HepG2 (cell line): ENCODE results near the gene UQCRC1. TPM values are rescaled to one million over a fixed set of nuclear protein-coding genes. Genes with fewer than 3 reads are reported as not detected.

ENCODE experiments used
- ATAC-seq: fragments of 200-7000 bp; cut with Tn5 transposase; 3 replicates; pipeline ENCODE4 v1.9.1; 2020; ENCODE audit warnings: mild to moderate bottlenecking, moderate library complexity
- BruUV-seq: library from RNA; stranded (reverse); fragments of 400-500 nt; replicated peaks from 2 replicates; lab custom pipeline; 2021; lab: Mats Ljungman, UMichigan
- CTCF ChIA-PET: fragments of 300-600 bp; formaldehyde crosslinking; extraction: SDS; loops from one replicate; lab custom pipeline; 2021; ENCODE audit warnings: low total read pairs, inconsistent platforms, low intra/inter-chr PET ratio; lab: Yijun Ruan, JAX
- POLR2A ChIA-PET: fragments of 350-600 bp; sonication (Branson Sonifier 250); formaldehyde crosslinking; loops from one replicate; lab custom pipeline; 2020; ENCODE audit warnings: antibody characterized with exemption, inconsistent platforms; lab: Yijun Ruan, JAX
- DNase-seq: peaks from one replicate; pipeline ENCODE4 v3.0.0-alpha.2; 2015; ENCODE audit warnings: low spot score
- FAIRE-seq: peaks from 3 replicates; lab custom pipeline; 2011; peaks lifted over from hg19 to GRCh38; lab: Jason Lieb, UNC
- H2AFZ ChIP-seq: one replicate; pipeline ENCODE4 v1.6.1; 2011; ENCODE audit warnings: low read length, inconsistent platforms
- H3K27ac ChIP-seq: fragments of 300-600 bp; 3 replicates; pipeline ENCODE4 v1.8.0; 2011; ENCODE audit warnings: mixed run types, mild to moderate bottlenecking, mixed read lengths, low read length, inconsistent platforms; ENCODE audit not compliant: insufficient read depth; ENCODE audit errors: extremely low read length
- H3K27me3 ChIP-seq, 2 experiments: fragments of 200-600 bp in 1 of 2; 2 replicates in 1 of 2; 3 replicates in 1 of 2; pipeline versions ENCODE4 v1.6.0 to v1.8.0; 2011; ENCODE audit warnings: low read length in 2 of 2, mild to moderate bottlenecking in 2 of 2, moderate library complexity in 2 of 2, inconsistent platforms in 1 of 2; ENCODE audit not compliant: insufficient read depth in 2 of 2, control insufficient read depth in 1 of 2
- H3K36me3 ChIP-seq, 2 experiments: fragments of 200-600 bp in 1 of 2; replicated peaks in 1 of 2; 2 replicates in 1 of 2; 3 replicates in 1 of 2; pipeline versions ENCODE4 v1.5.1 to v1.8.0; 2011; ENCODE audit warnings: low read length in 2 of 2, inconsistent platforms in 1 of 2; ENCODE audit not compliant: insufficient read depth in 2 of 2, control insufficient read depth in 1 of 2
- H3K4me1 ChIP-seq: 2 replicates; pipeline ENCODE4 v1.5.1; 2012; ENCODE audit warnings: low read length, inconsistent platforms; ENCODE audit not compliant: insufficient read depth
- H3K4me2 ChIP-seq: 2 replicates; pipeline ENCODE4 v1.6.0; 2011; ENCODE audit warnings: low read depth, low read length, inconsistent platforms
- H3K4me3 ChIP-seq, 3 experiments: fragments of 200-600 bp in 1 of 3; sonication (generic), shearing (Covaris generic) in 1 of 3; replicated peaks in 1 of 3; 2 replicates each; pipeline ENCODE4 v1.5.1; 2011 to 2016; ENCODE audit warnings: low read length in 3 of 3, inconsistent platforms in 2 of 3, low read depth in 2 of 3, mild to moderate bottlenecking in 2 of 3, control low read depth in 1 of 3, mixed read lengths in 1 of 3; ENCODE audit not compliant: insufficient read depth in 1 of 3
- H3K79me2 ChIP-seq: one replicate; pipeline ENCODE4 v1.6.1; 2011; ENCODE audit warnings: low read length, inconsistent platforms; ENCODE audit not compliant: insufficient read depth
- H3K9ac ChIP-seq: 2 replicates; pipeline ENCODE4 v1.6.0; 2011; ENCODE audit warnings: mild to moderate bottlenecking, low read depth, low read length, inconsistent platforms; ENCODE audit not compliant: insufficient read depth
- H3K9me3 ChIP-seq: 2 replicates; pipeline ENCODE4 v1.5.1; 2012; ENCODE audit warnings: mild to moderate bottlenecking, low read length
- H4K20me1 ChIP-seq: 2 replicates; pipeline ENCODE4 v1.6.0; 2011; ENCODE audit warnings: inconsistent platforms, mild to moderate bottlenecking, low read length, moderate library complexity; ENCODE audit not compliant: insufficient read depth
- KDM5B ChIP-seq: sonication (generic); formaldehyde crosslinking; IDR thresholded peaks from 2 replicates; pipeline ENCODE4 v1.4.0; 2020; ENCODE audit warnings: missing genetic modification reagents, mild to moderate bottlenecking, borderline replicate concordance
- SAP130 ChIP-seq: IDR thresholded peaks from 2 replicates; pipeline ENCODE4 v1.6.1; 2016; ENCODE audit warnings: low read depth
- STAG1 ChIP-seq: sonication (generic); formaldehyde crosslinking; IDR thresholded peaks from 2 replicates; pipeline ENCODE4 v1.4.0; 2020; ENCODE audit warnings: missing genetic modification reagents
- ZNF317 ChIP-seq: sonication (generic); formaldehyde crosslinking; IDR thresholded peaks from 2 replicates; pipeline ENCODE4 v1.5.0; 2020; ENCODE audit warnings: mild to moderate bottlenecking, missing genetic modification reagents
- ZNF547 ChIP-seq: sonication (generic); formaldehyde crosslinking; IDR thresholded peaks from 2 replicates; pipeline ENCODE4 v1.5.1; 2020; ENCODE audit warnings: mild to moderate bottlenecking, missing genetic modification reagents
- ZNF572 ChIP-seq: sonication (generic); formaldehyde crosslinking; IDR thresholded peaks from 2 replicates; pipeline ENCODE4 v1.5.1; 2020; ENCODE audit warnings: mild to moderate bottlenecking, missing genetic modification reagents
- WGBS: methylation state at CpG from one replicate; pipeline ENCODE4 v1.1.6; 2017; ENCODE audit warnings: low lambda C conversion rate; 5-methylcytosine and 5-hydroxymethylcytosine counted together
- in situ Hi-C: cut with HindIII; loops from 2 replicates; pipeline ENCODE4 v1.10.0; 2017; ENCODE audit warnings: low pct_unique_long_range_greater_than_20kb; ENCODE audit not compliant: extremely low pct_ligation_motif_present
- intact Hi-C: fragments of 100-400 bp; cut with micrococcal nuclease; formaldehyde crosslinking; loops from one replicate; pipeline ENCODE4 v1.10.0; 2022; ENCODE audit not compliant: unreplicated experiment
- polyA plus RNA-seq, 8 experiments: library from polyadenylated mRNA; depleted of rRNA in 3 of 8; stranded (reverse) in 7 of 8; unstranded in 1 of 8; fragments of >200 nt; fragmentation: Illumina TruSeq in 4 of 8; extraction: Trizol in 4 of 8; gene quantifications; 2 replicates each; pipeline versions ENCODE4 v1.2.1 to v1.2.3, GENCODE V29; 2011 to 2016; ENCODE audit warnings: low read depth in 4 of 8, missing spikeins in 1 of 8, mixed read lengths in 1 of 8; ENCODE audit not compliant: insufficient read depth in 1 of 8
- total RNA-seq, 5 experiments: library from RNA; depleted of rRNA; stranded (reverse); fragments of >200 nt; fragmentation: Illumina TruSeq; extraction: Trizol; gene quantifications; 2 replicates each; pipeline ENCODE4 v1.2.3, GENCODE V29; 2016; ENCODE audit warnings: low read depth in 1 of 5
- TF ChIP-seq, protein P1 (sequence below): sonication (generic); formaldehyde crosslinking; IDR thresholded peaks from 2 replicates; pipeline ENCODE4 v1.4.0; 2020; ENCODE audit warnings: missing genetic modification reagents
- TF ChIP-seq, protein P2 (sequence below): sonication (generic); formaldehyde crosslinking; IDR thresholded peaks from 2 replicates; pipeline ENCODE4 v1.4.0; 2020; ENCODE audit warnings: missing genetic modification reagents
- TF ChIP-seq, protein P3 (sequence below): sonication (generic); formaldehyde crosslinking; IDR thresholded peaks from 2 replicates; pipeline ENCODE4 v1.4.0; 2020; ENCODE audit warnings: missing genetic modification reagents, low read depth, mild to moderate bottlenecking, borderline replicate concordance

UQCRC1 gene
- total and polyA plus RNA-seq, 2 of the 13 experiments (the other 11 are each of a cell fraction or from before 2014, with no cell fraction given) = 316 to 680 TPM

DNA sequence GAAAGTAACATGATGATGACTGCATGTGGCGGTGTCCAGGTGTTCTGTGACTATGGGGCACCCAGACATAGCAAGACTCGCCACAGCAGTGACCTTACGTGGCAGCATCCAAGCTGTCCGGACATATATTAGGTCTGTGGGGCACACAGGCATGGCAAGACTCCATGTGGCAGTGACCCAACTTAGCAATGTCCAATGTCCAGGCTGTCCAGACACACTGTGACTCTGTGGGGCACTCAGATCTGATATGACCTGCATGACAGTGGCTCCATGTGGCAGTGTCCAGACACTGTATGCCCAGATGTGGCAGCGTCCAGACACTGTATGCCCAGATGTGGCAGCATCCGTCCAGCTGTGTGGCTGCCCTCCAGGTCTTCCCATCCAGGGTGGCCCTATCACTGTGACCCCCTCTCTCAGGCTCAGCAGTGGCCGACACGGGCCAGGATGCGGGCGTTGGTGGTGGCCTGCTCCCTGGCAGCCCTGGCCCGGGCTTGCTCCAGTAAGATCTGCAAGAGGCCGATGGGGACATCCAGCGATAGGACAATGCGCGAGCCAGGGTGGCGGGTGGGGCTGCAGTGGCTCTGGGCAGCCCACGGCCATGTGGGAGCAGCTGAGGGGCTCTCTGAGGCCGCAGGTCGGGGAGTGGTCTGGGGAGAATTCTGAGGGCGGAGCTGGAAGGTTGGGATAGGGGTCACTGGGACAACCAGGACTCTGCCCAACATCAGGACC lies 46.9 kb downstream of the UQCRC1 start:
- 85% methylated on average over 16 of the region's 20 CpGs for WGBS
- ATAC-seq (no peak), DNase-seq (no peak), FAIRE-seq (no peak)
- intact Hi-C loops (no loop called here), in situ Hi-C loops (no loop called here)
- H3K27ac ChIP-seq = no peak overlapping the region
- no peaks in the 10 kb centered on the region; a peak in 1 of 5 replicates for H3K27me3 ChIP-seq
- H4K20me1 ChIP-seq = no peaks in the 10 kb centered on the region
- no peak overlapping the region for H2AFZ ChIP-seq
- CTCF ChIA-PET = no interaction called here
- TF ChIP-seq STAG1 (CRISPR knock-in tag) = no peak
- TF ChIP-seq, protein P1, sequence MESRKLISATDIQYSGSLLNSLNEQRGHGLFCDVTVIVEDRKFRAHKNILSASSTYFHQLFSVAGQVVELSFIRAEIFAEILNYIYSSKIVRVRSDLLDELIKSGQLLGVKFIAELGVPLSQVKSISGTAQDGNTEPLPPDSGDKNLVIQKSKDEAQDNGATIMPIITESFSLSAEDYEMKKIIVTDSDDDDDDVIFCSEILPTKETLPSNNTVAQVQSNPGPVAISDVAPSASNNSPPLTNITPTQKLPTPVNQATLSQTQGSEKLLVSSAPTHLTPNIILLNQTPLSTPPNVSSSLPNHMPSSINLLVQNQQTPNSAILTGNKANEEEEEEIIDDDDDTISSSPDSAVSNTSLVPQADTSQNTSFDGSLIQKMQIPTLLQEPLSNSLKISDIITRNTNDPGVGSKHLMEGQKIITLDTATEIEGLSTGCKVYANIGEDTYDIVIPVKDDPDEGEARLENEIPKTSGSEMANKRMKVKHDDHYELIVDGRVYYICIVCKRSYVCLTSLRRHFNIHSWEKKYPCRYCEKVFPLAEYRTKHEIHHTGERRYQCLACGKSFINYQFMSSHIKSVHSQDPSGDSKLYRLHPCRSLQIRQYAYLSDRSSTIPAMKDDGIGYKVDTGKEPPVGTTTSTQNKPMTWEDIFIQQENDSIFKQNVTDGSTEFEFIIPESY = peak; percentile 66; the same call in 1 of the 2 replicates
- TF ChIP-seq, all 625 proteins: peak for 1
- Histone ChIP-seq H3K4me1 (peaks cover 95% of the 10 kb centered on the region), H3K9ac (no peak overlapping the region), H3K36me3 (no peaks in the 10 kb centered on the region), H3K4me2 (no peak overlapping the region), H3K4me3 (no peak overlapping the region), H3K79me2 (no peaks in the 10 kb centered on the region), H3K9me3 (no peaks in the 10 kb centered on the region)
- POLR2A ChIA-PET = interaction anchor here (3.0 kb wide), 1 partner anchor 62 kb away, joined by 7 read pairs; no protein-coding TSS in a partner anchor
- no TSS peak for BruUV-seq

DNA sequence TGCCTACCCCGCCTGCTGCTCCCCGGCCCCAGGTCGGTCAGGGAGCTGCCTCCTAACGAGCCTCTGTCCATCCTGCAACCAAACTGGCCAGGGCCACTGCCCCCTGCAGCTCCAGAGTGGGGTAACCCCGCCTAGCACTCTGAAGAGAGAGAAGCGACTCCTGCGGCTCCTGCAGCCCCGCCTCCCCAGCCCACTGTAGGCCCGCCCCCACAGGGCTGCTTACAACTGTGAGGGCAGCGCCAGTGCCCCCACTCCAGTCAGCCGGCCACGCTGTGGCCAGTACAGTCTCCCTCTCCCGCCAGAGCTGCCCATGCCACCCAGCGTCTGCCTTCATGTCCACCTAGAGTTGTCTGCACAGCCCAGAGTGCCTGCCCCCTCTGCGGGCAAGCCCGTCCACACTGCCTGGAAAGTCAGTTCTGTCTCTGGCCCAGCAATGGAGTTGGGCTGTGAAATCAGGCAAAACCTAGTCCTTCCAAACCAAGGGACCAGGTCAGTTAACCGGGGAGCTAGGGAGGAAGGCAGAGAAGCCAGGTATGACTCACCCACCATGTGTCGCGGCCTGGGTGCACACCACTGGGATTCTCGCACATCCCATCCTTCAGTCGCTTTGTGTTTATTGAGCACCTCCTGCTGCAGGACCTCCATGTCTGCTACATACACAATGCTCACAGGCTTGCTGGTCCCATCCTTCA lies 48.3 kb downstream of the UQCRC1 start:
- ATAC-seq (peak; percentile 68), FAIRE-seq (peak; percentile 12), DNase-seq (peak; percentile 71)
- H3K9me3 ChIP-seq = no peaks in the 10 kb centered on the region
- H3K36me3 ChIP-seq = no peaks in the 10 kb centered on the region
- H2AFZ ChIP-seq = no peak overlapping the region
- peak overlapping the region; percentile 18 to 68 (median 59); a peak in 4 of 6 replicates for H3K4me3 ChIP-seq
- peaks cover 85% of the 10 kb centered on the region for H3K4me1 ChIP-seq
- intact Hi-C loops = no loop called here
- no peaks in the 10 kb centered on the region; a peak in 1 of 5 replicates for H3K27me3 ChIP-seq
- H3K27ac ChIP-seq = no peak overlapping the region
- peak overlapping the region; percentile 42; the same call in 1 of the 2 replicates for H3K9ac ChIP-seq
- POLR2A ChIA-PET = interaction anchor here (0.7 to 3.0 kb wide), 3 partner anchors 63 to 88 kb away, joined by 3 to 7 read pairs (median 4); partner anchors contain the start of gene SLC26A6
- peak overlapping the region; percentile 86 for H3K4me2 ChIP-seq
- CTCF ChIA-PET = no interaction called here
- H4K20me1 ChIP-seq = no peaks in the 10 kb centered on the region
- BruUV-seq = no TSS peak
- in situ Hi-C loops = no loop called here
- WGBS = 25% methylated on average over 16 of the region's 21 CpGs
- H3K79me2 ChIP-seq = peaks cover 4% of the 10 kb centered on the region
- TF ChIP-seq ZNF317 (peak; percentile 72; the same call in 1 of the 2 replicates), ZNF547 (peak; percentile 44; the same call in 1 of the 2 replicates), SAP130 (CRISPR knock-in tag) (peak; percentile 35; the same call in 1 of the 2 replicates), ZNF572 (0 out of 2 replicates have a peak, but pooled peaks have one; percentile 26), KDM5B (CRISPR knock-in tag) (peak; percentile 67)
- TF ChIP-seq, protein P2, sequence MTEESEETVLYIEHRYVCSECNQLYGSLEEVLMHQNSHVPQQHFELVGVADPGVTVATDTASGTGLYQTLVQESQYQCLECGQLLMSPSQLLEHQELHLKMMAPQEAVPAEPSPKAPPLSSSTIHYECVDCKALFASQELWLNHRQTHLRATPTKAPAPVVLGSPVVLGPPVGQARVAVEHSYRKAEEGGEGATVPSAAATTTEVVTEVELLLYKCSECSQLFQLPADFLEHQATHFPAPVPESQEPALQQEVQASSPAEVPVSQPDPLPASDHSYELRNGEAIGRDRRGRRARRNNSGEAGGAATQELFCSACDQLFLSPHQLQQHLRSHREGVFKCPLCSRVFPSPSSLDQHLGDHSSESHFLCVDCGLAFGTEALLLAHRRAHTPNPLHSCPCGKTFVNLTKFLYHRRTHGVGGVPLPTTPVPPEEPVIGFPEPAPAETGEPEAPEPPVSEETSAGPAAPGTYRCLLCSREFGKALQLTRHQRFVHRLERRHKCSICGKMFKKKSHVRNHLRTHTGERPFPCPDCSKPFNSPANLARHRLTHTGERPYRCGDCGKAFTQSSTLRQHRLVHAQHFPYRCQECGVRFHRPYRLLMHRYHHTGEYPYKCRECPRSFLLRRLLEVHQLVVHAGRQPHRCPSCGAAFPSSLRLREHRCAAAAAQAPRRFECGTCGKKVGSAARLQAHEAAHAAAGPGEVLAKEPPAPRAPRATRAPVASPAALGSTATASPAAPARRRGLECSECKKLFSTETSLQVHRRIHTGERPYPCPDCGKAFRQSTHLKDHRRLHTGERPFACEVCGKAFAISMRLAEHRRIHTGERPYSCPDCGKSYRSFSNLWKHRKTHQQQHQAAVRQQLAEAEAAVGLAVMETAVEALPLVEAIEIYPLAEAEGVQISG = peak; percentile 27; the same call in 1 of the 2 replicates
- TF ChIP-seq, protein P3, sequence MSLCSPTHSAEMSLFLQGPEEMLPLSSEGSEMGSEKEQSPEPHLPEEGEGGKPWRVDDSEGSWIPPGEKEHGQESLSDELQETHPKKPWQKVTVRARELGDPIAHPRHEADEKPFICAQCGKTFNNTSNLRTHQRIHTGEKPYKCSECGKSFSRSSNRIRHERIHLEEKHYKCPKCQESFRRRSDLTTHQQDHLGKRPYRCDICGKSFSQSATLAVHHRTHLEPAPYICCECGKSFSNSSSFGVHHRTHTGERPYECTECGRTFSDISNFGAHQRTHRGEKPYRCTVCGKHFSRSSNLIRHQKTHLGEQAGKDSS (CRISPR knock-in tag) = 0 out of 2 replicates have a peak, but pooled peaks have one; percentile 4
